ENCODE measurements around the gene PM20D2. TPM values are rescaled to one million over a fixed set of nuclear protein-coding genes. Genes with fewer than 3 reads are reported as not detected.
A peak's percentile ranks its signal among the peaks of the same experiment; 100 is the strongest.

The PM20D2 gene
- total RNA-seq (2012; rRNA removed): 5.6 and 6.1 TPM in 2 replicates

GRCh38 chr6:89145956-89146717, at the start of gene PM20D2:
Gene PM20D2 (plus strand): TSS chr6:89146055. CDS start chr6:89146145, 90 bp downstream.
- peak within 1 kb of the TSS; percentile 74 for H3K4me3 ChIP-seq (ENCODE audit: low read length)
- no peaks in the 10 kb centered on the region for H3K9me3 ChIP-seq (replicated peaks; ENCODE audit: low read length)
- H3K4me1 ChIP-seq (ENCODE audit: control insufficient read depth, insufficient read depth, low read length): peaks cover 4% of the 10 kb centered on the region
- H3K36me3 ChIP-seq (ENCODE audit: insufficient read depth, low read length): no peaks in the 10 kb centered on the region
- peaks cover 14% of the 10 kb centered on the region for H3K27me3 ChIP-seq (ENCODE audit: control insufficient read depth, insufficient read depth, low read length)
- peak within 1 kb of the TSS; percentile 97 for H3K4me2 ChIP-seq (ENCODE audit: low read length)
- peak within 1 kb of the TSS; percentile 74 for H3K9ac ChIP-seq (ENCODE audit: low read depth, low read length)

- Histone ChIP-seq H3K36me3 (ENCODE audit: insufficient read depth, low read length) (no peaks in the 10 kb centered on the region), H3K4me1 (ENCODE audit: control insufficient read depth, insufficient read depth, low read length) (peaks cover 11% of the 10 kb centered on the region), H3K4me3 (ENCODE audit: low read length) (no peak overlapping the region), H3K4me2 (ENCODE audit: low read length) (no peak overlapping the region), H3K9me3 (replicated peaks; ENCODE audit: low read length) (no peaks in the 10 kb centered on the region), H3K27me3 (ENCODE audit: control insufficient read depth, insufficient read depth, low read length) (no peaks in the 10 kb centered on the region), H3K9ac (ENCODE audit: low read depth, low read length) (no peak overlapping the region)
Observed at GRCh38 chr6:89098461-89098860, 47.4 kb upstream of the PM20D2 start.

- Histone ChIP-seq H3K4me1 (ENCODE audit: control insufficient read depth, insufficient read depth, low read length) (peaks cover 11% of the 10 kb centered on the region), H3K27me3 (ENCODE audit: control insufficient read depth, insufficient read depth, low read length) (no peaks in the 10 kb centered on the region), H3K4me2 (ENCODE audit: low read length) (peak overlapping the region; percentile 26), H3K9me3 (replicated peaks; ENCODE audit: low read length) (no peaks in the 10 kb centered on the region), H3K36me3 (ENCODE audit: insufficient read depth, low read length) (no peaks in the 10 kb centered on the region), H3K9ac (ENCODE audit: low read depth, low read length) (no peak overlapping the region), H3K4me3 (ENCODE audit: low read length) (no peak overlapping the region)
Observed at GRCh38 chr6:89100114-89100513, 45.7 kb upstream of the PM20D2 start.

GRCh38 chr6:89110284-89110683, 35.6 kb upstream of the PM20D2 start:
- H3K4me2 ChIP-seq (ENCODE audit: low read length): no peak overlapping the region
- H3K9me3 ChIP-seq (replicated peaks; ENCODE audit: low read length): no peaks in the 10 kb centered on the region
- H3K36me3 ChIP-seq (ENCODE audit: insufficient read depth, low read length): no peaks in the 10 kb centered on the region
- H3K9ac ChIP-seq (ENCODE audit: low read depth, low read length): no peak overlapping the region
- no peak overlapping the region for H3K4me3 ChIP-seq (ENCODE audit: low read length)
- no peaks in the 10 kb centered on the region for H3K4me1 ChIP-seq (ENCODE audit: control insufficient read depth, insufficient read depth, low read length)
- H3K27me3 ChIP-seq (ENCODE audit: control insufficient read depth, insufficient read depth, low read length): no peaks in the 10 kb centered on the region

GRCh38 chr6:89111933-89112332, 33.9 kb upstream of the PM20D2 start:
- H3K9me3 ChIP-seq (replicated peaks; ENCODE audit: low read length): no peaks in the 10 kb centered on the region
- no peaks in the 10 kb centered on the region for H3K36me3 ChIP-seq (ENCODE audit: insufficient read depth, low read length)
- H3K4me2 ChIP-seq (ENCODE audit: low read length): no peak overlapping the region
- no peak overlapping the region for H3K4me3 ChIP-seq (ENCODE audit: low read length)
- H3K4me1 ChIP-seq (ENCODE audit: control insufficient read depth, insufficient read depth, low read length): peaks cover 1% of the 10 kb centered on the region
- peaks cover 2% of the 10 kb centered on the region for H3K27me3 ChIP-seq (ENCODE audit: control insufficient read depth, insufficient read depth, low read length)
- no peak overlapping the region for H3K9ac ChIP-seq (ENCODE audit: low read depth, low read length)

GRCh38 chr6:89116702-89117101, 29.2 kb upstream of the PM20D2 start:
- H3K27me3 ChIP-seq (ENCODE audit: control insufficient read depth, insufficient read depth, low read length): peaks cover 30% of the 10 kb centered on the region
- H3K4me2 ChIP-seq (ENCODE audit: low read length): peak overlapping the region; percentile 98
- peak overlapping the region; percentile 64 for H3K9ac ChIP-seq (ENCODE audit: low read depth, low read length)
- peaks cover 6% of the 10 kb centered on the region for H3K4me1 ChIP-seq (ENCODE audit: control insufficient read depth, insufficient read depth, low read length)
- no peaks in the 10 kb centered on the region for H3K9me3 ChIP-seq (replicated peaks; ENCODE audit: low read length)
- H3K36me3 ChIP-seq (ENCODE audit: insufficient read depth, low read length): no peaks in the 10 kb centered on the region
- peak overlapping the region; percentile 78 for H3K4me3 ChIP-seq (ENCODE audit: low read length)

GRCh38 chr6:89117211-89118108, 28.4 kb upstream of the PM20D2 start, which contains the start of gene SRSF12:
Gene SRSF12 (minus strand): TSS chr6:89118071. CDS start chr6:89117887, 184 bp downstream.
- peaks cover 6% of the 10 kb centered on the region for H3K4me1 ChIP-seq (ENCODE audit: control insufficient read depth, insufficient read depth, low read length)
- H3K36me3 ChIP-seq (ENCODE audit: insufficient read depth, low read length): no peaks in the 10 kb centered on the region
- H3K9ac ChIP-seq (ENCODE audit: low read depth, low read length): peak within 1 kb of the TSS; percentile 64
- H3K27me3 ChIP-seq (ENCODE audit: control insufficient read depth, insufficient read depth, low read length): peaks cover 30% of the 10 kb centered on the region
- peak within 1 kb of the TSS; percentile 78 for H3K4me3 ChIP-seq (ENCODE audit: low read length)
- peak within 1 kb of the TSS; percentile 98 for H3K4me2 ChIP-seq (ENCODE audit: low read length)
- no peaks in the 10 kb centered on the region for H3K9me3 ChIP-seq (replicated peaks; ENCODE audit: low read length)

GRCh38 chr6:89118931-89119330, 26.9 kb upstream of the PM20D2 start:
- H3K27me3 ChIP-seq (ENCODE audit: control insufficient read depth, insufficient read depth, low read length): peaks cover 30% of the 10 kb centered on the region

GRCh38 chr6:89120371-89120770, 25.5 kb upstream of the PM20D2 start:
- H3K9ac ChIP-seq (ENCODE audit: low read depth, low read length): no peak overlapping the region
- no peak overlapping the region for H3K4me3 ChIP-seq (ENCODE audit: low read length)
- no peaks in the 10 kb centered on the region for H3K36me3 ChIP-seq (ENCODE audit: insufficient read depth, low read length)
- peaks cover 6% of the 10 kb centered on the region for H3K4me1 ChIP-seq (ENCODE audit: control insufficient read depth, insufficient read depth, low read length)
- H3K4me2 ChIP-seq (ENCODE audit: low read length): no peak overlapping the region
- H3K9me3 ChIP-seq (replicated peaks; ENCODE audit: low read length): no peaks in the 10 kb centered on the region
- peaks cover 30% of the 10 kb centered on the region for H3K27me3 ChIP-seq (ENCODE audit: control insufficient read depth, insufficient read depth, low read length)

More at GRCh38 chr6:89118931-89119330, 26.9 kb upstream of the PM20D2 start:
- Histone ChIP-seq H3K9me3 (replicated peaks; ENCODE audit: low read length) (no peaks in the 10 kb centered on the region), H3K4me2 (ENCODE audit: low read length) (no peak overlapping the region), H3K36me3 (ENCODE audit: insufficient read depth, low read length) (no peaks in the 10 kb centered on the region), H3K4me1 (ENCODE audit: control insufficient read depth, insufficient read depth, low read length) (peaks cover 6% of the 10 kb centered on the region), H3K9ac (ENCODE audit: low read depth, low read length) (no peak overlapping the region), H3K4me3 (ENCODE audit: low read length) (no peak overlapping the region)

GRCh38 chr6:89121934-89122333, 23.9 kb upstream of the PM20D2 start:
- Histone ChIP-seq H3K9ac (ENCODE audit: low read depth, low read length) (no peak overlapping the region), H3K4me2 (ENCODE audit: low read length) (no peak overlapping the region), H3K9me3 (replicated peaks; ENCODE audit: low read length) (no peaks in the 10 kb centered on the region), H3K4me3 (ENCODE audit: low read length) (no peak overlapping the region), H3K27me3 (ENCODE audit: control insufficient read depth, insufficient read depth, low read length) (peaks cover 28% of the 10 kb centered on the region), H3K4me1 (ENCODE audit: control insufficient read depth, insufficient read depth, low read length) (peaks cover 4% of the 10 kb centered on the region), H3K36me3 (ENCODE audit: insufficient read depth, low read length) (no peaks in the 10 kb centered on the region)

DNA sequence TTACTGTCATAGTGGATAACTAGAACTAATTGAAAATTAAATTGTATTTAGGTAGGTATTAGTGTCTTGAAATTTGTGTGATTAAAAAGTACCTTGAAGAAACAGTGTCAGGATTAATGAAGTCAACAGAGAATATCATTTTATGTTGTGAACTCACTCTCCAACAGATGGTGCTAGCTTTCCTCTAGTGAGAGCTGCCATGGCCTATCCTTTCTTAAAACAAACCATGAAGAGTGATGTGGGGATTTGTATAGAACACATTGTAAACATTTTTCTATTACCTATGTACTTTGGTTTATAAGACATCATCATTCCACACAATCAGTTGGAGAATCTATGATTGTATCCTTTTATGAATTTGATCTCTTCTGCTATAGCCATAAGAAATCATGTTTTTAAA, 23.2 kb upstream of the PM20D2 start:
- no peak overlapping the region for H3K4me2 ChIP-seq (ENCODE audit: low read length)
- H3K4me1 ChIP-seq (ENCODE audit: control insufficient read depth, insufficient read depth, low read length): no peaks in the 10 kb centered on the region
- H3K36me3 ChIP-seq (ENCODE audit: insufficient read depth, low read length): no peaks in the 10 kb centered on the region
- H3K9ac ChIP-seq (ENCODE audit: low read depth, low read length): no peak overlapping the region
- peaks cover 23% of the 10 kb centered on the region for H3K27me3 ChIP-seq (ENCODE audit: control insufficient read depth, insufficient read depth, low read length)
- no peaks in the 10 kb centered on the region for H3K9me3 ChIP-seq (replicated peaks; ENCODE audit: low read length)
- no peak overlapping the region for H3K4me3 ChIP-seq (ENCODE audit: low read length)

Measured in skeletal muscle satellite cell (primary cell).